ENCODE measurements around the gene FLOT1. TPM values are rescaled to one million over a fixed set of nuclear protein-coding genes. Genes with fewer than 3 reads are reported as not detected.

Gene FLOT1
- total and polyA plus RNA-seq, 9 of the 15 experiments (the other 6 are each of a cell fraction or from before 2014, with no cell fraction given): 11.7 to 149 (median 118) TPM

GRCh38 chr6:30719791-30720737 is 22.4 kb downstream of the FLOT1 start, which contains the start of gene TUBB (continued):
- TF ChIP-seq ARID3B (CRISPR knock-in tag; IDR thresholded peaks at IDR 0.05; ENCODE audit: borderline replicate concordance): no peak
- TF ChIP-seq TCF15 (CRISPR knock-in tag; IDR thresholded peaks at IDR 0.05): no peak
- no peak for TF ChIP-seq PURB (CRISPR knock-in tag; IDR thresholded peaks at IDR 0.05; ENCODE audit: low read depth)
- TF ChIP-seq TSHZ1 (CRISPR knock-in tag; IDR thresholded peaks at IDR 0.05): no peak
- TF ChIP-seq ATF7 (IDR thresholded peaks at IDR 0.05): peak; percentile 85
- TF ChIP-seq MAFG (tag; conservative IDR thresholded peaks at IDR 0.05): peak; percentile 97
- no peak for TF ChIP-seq ZNF41 (CRISPR knock-in tag; conservative IDR thresholded peaks at IDR 0.05)
- TF ChIP-seq ZBTB49 (CRISPR knock-in tag; IDR thresholded peaks at IDR 0.05; ENCODE audit: borderline replicate concordance): no peak
- peak; percentile 57; the same call in 1 of the 2 replicates for TF ChIP-seq TCF7 (IDR thresholded peaks at IDR 0.05; ENCODE audit: borderline replicate concordance)
- peak; percentile 81 for TF ChIP-seq TEAD2 (tag; IDR thresholded peaks at IDR 0.05)
- no peak for TF ChIP-seq CBX5 (IDR thresholded peaks at IDR 0.05; ENCODE audit: borderline replicate concordance, low read depth)
- TF ChIP-seq ZNF175 (CRISPR knock-in tag; IDR thresholded peaks at IDR 0.05; ENCODE audit: low read depth): no peak
- TF ChIP-seq, protein P1, sequence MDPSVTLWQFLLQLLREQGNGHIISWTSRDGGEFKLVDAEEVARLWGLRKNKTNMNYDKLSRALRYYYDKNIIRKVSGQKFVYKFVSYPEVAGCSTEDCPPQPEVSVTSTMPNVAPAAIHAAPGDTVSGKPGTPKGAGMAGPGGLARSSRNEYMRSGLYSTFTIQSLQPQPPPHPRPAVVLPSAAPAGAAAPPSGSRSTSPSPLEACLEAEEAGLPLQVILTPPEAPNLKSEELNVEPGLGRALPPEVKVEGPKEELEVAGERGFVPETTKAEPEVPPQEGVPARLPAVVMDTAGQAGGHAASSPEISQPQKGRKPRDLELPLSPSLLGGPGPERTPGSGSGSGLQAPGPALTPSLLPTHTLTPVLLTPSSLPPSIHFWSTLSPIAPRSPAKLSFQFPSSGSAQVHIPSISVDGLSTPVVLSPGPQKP (CRISPR knock-in tag; IDR thresholded peaks at IDR 0.05): no peak
- peak; percentile 39; the same call in 1 of the 2 replicates for TF ChIP-seq EP300 (IDR thresholded peaks at IDR 0.05; ENCODE audit: low read length)
- no peak for TF ChIP-seq ZNF707 (CRISPR knock-in tag; conservative IDR thresholded peaks at IDR 0.05)
- TF ChIP-seq FOSL1 (tag; conservative IDR thresholded peaks at IDR 0.05): no peak; the same call in none of the 2 replicates
- peak; percentile 97 for TF ChIP-seq MAFF (IDR thresholded peaks at IDR 0.05; ENCODE audit: low read length)
- TF ChIP-seq HDGF (IDR thresholded peaks at IDR 0.05): 0 out of 2 replicates have a peak, but pooled peaks have one; percentile 14
- no peak for TF ChIP-seq TBP (optimal IDR thresholded peaks at IDR 0.05; ENCODE audit: low read depth, low read length)
